HG03439 (cell line): ENCODE data around the gene MBD3L2B.

Experiments
- ATAC-seq: cut with Tn5 transposase; IDR thresholded peaks from one replicate; pipeline ENCODE4 v1.9.1; 2021; ENCODE audit warnings: mild to moderate bottlenecking, moderate library complexity; ENCODE audit not compliant: unreplicated experiment

MBD3L2B gene

DNA sequence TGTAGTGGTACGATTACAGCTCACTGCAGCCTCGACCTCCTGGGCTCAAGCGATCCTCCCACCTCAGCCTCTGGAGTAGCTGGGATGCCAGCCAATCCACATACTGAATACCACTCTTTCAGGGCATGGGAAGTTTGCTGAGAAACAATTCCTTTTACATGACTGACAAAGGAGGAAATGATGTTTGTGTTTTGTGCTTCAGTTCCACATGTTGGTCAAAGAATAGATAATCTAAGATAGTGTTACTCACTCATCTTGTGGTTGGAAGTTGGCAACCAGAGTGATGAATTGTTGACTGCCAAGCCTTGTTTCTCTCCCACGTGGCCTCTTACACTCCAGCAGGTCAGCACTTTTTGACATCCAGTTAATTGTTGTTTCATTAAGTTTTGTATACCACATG, 7.6 kb downstream of the MBD3L2B start:
- no peak for ATAC-seq

DNA sequence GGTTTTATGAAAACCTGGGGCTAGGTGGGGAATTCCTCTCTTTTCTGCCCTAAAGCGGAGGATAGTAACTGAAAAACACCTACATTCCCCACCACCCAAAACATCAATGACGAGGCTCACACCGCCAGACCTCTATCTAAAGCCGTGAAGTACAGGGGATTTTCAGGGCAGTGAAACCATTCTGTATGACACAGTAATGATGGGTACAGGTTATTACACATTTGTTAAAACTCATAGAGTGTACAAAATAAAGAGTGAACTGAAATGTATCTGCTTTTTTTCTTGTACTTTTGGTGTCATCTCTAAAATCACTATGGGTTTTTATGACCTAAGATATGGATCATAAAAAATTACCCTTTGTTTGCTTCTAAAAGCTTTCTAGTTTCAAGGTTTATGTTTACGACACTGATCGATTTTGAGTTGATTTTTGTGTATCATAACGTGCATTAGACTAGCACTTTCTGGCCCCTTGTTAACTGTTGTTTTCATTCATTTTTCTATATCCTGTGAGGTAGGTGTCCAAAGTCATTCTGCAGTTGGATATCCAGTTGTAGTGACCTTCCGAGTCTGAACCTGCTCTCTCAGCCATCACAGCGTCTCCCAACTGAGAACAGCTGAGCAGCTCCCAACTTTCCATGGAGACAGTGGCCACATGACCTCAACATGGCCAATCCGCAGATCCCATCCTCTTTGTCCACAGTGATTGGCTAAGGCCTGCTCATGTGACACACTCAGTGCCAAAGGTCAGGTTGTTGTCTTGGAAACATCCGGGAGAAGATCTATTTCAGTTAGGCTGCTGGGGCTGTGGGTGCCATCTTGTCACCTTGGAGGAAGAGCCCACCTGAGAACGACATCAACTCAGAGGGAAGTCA, 10.3 kb downstream of the MBD3L2B start:
- no peak for ATAC-seq

DNA sequence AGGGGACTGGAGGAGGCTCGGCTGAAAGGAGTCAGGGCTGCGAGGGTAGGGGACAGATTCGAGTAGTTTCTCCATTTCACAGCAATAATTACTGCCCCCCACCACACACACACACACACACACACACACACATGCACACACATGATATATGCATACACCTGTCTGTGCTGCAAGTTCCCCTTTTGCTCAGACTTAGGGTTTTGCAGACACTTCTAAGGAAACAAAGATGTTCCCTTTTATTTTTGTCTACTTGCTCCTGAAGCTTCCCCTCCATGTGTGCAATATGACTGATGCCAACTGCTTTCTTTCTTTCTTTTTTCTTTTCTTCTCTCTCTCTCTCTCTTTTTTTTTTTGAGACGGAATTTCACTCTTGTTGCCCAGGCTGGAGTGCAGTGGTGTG, 13.4 kb downstream of the MBD3L2B start:
- ATAC-seq: no peak

DNA sequence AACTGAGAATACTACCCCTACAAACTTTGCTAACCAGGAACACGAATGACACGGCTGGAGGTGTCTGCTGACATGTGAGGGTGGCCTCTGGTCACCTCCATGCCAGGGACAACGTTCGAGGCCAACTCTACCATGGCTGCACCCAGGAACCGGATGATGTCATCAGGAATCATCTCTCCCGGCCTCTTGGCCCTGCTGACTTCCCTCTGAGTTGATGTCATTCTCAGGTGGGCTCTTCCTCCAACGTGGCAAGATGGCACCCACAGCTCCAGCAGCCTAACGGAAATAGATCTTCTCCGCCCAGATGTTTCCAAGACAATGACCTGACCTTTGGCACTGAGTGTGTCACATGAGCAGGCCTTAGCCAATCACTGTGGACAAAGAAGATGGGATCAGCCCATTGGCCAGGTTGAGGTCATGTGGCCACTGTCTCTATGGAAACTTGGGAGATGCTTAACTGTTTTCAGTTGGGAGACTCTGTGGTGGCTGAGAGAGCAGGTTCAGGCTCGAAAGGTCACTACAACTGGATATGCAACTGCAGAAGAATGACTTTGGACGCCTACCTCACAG, 15.0 kb downstream of the MBD3L2B start:
- no peak for ATAC-seq

DNA sequence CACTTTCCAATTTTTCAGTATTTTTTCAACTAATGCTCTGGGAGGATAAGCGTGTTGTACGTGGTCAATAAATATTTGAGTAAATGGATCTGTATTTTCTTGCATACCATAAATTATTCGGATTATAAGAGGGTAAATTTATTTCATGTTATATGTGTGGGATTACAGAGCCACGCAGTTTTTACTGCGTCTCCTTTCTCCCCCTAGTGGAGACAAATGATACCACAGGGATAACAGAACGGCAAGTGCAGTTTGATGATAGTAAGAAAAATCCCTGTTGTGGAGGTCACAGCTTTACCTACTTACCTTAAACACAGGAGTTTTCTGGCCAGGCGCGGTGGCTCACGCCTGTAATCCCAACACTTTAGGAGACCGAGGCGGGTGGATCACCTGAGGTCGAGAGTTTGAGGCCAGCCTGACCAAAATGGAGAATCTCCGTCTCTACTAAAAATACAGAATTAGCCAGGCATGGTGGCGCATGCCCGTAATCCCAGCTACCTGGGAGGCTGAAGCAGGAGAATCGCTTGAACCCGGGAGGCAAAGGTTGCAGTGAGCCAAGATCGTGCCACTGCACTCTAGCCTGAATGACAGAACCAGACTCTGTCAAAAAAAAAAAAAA, 16.8 kb downstream of the MBD3L2B start:
- ATAC-seq: no peak

DNA sequence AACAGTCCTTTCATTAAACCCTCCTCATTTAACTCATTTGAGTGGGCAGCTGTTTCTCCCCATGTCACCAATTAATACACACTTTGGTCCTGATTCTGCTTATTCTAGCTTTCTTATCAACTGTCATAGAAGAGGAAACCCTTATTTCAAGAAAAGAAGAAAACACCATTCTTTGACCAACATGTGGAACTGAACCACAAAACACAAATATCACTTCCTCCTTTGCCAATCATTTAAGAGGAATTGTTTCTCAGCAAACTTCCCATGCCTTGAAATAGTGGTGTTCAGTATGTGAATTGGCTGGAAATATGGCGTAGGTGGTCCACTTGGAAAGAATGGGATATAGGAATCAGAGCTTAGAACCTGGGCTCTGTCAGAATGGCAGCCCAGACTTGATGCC, 20.4 kb downstream of the MBD3L2B start:
- no peak for ATAC-seq

DNA sequence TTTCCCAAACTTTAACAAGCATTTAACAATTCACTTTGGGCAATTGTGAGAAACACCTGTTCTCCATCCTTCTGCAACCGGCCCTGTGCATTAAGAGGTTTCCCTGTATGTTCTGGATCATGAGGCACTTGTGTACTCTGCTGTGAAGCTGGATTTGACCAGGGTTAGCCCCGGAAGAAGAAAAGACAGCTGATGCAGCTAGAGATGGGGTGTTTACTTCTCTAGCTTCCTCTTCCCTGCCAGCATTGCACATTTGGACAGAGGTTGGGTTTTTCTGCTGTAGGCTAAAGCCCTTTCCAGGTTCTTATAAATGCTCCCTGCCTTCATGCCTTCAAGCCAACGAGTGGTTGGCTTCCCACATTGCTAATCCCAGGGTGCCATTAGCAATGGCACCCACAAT, 20.9 kb downstream of the MBD3L2B start:
- no peak for ATAC-seq

DNA sequence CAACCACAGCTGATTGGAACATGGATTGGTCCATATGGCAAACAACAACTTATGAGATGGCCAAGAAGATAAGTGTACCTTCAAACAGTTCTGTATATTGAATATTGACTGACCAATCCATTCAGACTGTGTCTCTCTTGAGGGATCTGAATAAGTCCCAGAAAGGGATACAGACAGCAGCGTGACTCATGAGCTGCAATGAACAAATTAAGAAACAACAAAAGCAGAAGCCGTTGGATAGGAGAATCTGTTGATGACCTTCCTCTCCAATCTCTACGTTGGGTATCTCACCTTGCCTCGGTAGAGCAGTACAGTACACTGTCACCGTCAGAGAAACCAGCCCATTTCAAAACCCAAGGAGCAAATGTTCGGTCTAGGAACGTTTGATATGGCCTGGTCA, 21.3 kb downstream of the MBD3L2B start:
- no peak for ATAC-seq

DNA sequence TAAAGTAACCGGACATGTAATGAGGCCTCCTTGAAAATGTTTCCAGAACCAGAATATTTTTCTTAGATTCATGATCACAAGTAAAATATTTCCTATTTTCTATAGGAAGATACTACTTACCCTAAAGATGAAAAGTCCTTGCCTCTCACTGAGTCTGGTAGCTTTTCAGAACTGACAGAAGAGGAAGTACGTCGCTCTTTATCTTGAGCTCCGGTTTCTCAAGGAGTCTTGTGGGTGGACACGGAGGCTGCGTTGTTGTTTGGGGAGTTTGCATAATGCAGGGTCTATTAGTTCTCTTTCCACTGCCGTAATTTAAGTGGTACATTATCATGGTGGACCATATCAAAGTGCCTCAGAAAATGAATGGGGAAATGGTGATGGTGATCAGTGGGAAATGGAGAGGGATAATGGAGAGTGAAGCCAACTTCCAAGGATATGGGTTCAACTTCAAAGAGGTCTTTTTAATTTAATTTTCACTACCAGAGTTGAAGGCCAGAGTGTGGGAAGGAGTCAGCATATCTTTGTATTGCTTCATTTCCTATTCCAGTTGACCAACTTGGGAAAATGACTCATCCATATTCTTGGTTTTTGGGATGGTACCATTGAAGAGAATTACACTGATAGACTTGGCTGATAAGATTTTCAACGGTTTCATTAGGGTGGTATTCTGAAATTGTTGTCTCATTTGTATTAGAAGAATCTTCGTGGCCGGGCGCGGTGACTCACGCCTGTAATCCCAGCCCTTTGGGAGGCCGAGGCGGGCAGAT, 23.4 kb downstream of the MBD3L2B start:
- ATAC-seq: no peak

DNA sequence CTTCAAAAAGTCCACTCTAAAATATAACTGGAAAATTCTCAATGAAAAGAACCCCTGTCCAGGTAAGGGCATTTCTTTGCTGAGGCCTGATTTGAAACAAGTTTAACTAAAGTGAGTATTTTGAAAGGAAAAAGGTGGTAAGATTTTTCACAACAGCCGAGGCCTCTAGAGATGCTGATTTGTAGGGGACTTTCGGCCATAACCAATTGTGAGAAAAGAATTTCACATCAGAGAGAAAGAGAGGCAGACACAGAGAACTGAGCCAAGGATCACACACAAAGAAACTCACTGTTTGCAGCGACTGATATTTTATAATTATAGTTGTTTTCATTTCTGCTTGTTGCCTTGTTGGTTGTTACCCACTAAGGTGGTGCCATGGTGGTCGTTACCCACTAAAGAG, 24.4 kb downstream of the MBD3L2B start:
- ATAC-seq: no peak

DNA sequence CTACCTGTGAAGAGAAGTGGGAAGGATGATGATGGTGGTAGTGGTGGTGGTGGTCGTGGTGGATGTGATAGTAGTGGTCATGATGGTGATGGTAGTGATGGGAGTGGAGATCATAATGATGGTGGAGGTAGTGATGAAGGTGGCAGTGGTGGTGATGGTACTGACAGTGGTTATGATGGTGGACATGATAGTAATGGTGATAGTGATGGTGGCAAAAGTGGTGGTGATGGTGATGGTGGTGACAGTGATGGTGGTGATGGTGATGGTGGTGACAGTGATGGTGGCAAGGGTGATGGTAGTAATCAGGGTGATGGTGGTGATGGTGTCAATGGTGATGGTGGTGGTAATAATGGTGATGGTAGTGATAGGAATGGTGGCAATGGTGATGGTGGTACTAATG, 26.2 kb downstream of the MBD3L2B start:
- no peak for ATAC-seq

DNA sequence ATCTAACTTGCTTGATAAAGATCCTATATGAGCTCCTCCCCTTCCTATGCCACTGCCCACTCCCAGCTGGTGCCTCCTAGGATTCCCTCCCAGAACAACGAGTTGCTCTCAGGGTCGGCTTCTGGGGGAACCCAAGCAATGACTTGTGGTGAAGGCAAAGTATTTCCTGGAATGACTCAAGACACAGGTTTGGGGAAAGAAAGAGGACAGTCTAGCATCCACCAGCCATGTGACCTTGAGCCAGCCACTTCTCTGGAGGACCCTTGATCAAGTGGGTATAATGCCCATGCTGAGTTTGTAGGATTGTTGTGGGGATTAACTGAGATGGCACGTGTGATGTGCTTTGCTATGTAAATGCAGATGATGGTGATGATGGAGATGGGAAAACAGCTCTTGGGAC, 33.0 kb downstream of the MBD3L2B start:
- no peak for ATAC-seq

DNA sequence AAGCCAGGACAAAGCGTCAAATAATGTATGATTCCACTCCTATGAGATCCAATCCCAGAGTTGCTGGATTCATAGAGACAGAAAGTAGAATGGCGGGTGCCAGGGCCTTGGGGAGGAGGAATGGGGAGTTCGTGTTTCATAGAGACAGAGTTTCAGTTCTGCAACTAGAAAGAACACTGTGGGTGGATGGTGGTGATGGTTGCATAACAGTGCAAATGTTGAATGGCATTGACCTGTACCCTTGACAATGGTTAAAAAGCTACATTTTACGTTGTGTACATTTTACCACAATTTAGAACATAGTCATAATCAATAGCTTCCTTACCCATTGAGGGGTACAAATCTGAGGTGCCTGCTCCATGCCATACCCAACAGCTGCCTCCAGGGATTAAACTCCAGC, 33.4 kb downstream of the MBD3L2B start:
- no peak for ATAC-seq

DNA sequence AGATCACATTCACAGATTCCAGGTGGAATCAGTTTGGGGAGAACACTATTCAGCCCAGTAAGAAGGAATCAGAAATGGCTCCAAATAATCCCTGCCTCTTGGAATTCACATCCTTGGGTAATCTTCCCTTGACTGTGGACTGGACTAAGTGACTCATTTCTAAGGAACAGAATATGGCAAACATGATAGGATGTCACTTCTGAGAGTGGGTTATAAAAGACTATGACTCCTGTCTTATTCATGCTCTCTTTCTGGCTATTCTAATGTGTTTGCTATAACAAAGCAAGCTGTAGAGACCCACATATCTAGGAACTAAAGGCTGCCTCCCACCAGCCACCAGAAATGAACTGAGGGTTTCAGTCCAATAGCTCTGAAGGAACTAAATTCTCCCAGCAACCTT, 37.8 kb downstream of the MBD3L2B start:
- no peak for ATAC-seq

DNA sequence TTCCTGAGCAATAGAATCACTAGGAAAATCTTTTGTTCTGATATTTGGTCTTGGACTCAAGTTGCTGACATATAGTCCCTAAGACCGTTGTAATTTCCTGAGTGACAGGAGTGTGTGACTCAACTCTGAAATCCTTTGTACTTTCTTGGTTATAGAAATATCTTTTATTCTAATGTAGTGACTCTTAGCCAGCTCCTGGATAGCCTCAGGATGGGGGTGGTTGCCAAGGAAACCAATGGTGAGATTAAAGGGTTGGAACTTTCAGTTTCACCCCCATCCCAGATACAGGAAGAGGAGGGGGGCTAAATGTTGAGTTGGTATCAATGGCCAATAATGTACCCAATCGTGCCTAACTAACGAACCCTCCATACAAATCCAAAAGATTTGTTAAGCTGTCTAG, 41.8 kb downstream of the MBD3L2B start:
- ATAC-seq: no peak

DNA sequence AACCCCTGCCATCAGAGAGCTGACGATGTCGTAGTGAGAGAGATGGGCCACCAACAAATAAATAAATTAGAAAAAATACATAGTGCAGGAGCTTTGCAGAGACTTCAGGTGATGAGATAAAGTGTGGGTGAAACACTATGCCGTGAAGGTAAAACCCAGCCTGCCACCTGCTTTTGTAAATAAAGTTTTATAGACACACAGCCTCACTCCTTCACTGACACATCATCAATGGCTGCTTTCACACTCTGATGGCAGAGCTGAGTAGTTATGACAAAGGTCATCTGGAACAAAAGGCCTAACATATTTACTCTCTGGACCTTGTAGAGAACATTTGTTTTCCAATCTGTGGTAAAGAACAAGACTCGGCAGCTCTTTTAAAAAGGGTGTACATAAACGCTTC, 45.0 kb downstream of the MBD3L2B start:
- ATAC-seq: no peak

DNA sequence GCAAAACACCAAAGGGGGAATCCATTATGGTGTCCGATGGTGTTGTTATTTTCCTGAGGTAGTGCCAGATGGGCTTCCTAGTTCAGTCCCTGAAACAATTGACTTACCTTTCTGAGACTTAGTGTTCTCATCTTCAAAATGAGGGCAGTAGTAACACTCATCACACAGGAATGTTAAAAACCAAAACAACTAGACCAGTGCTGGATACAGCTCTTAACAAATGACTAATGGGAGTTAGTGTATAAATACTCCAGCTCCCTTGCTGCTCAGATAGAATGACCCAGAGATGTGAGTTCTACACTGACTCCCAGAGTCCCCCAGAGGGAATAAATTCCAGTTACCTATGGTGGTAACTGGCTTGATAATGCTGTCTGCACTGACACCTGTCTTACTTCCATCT, 49.9 kb downstream of the MBD3L2B start:
- ATAC-seq: no peak

DNA sequence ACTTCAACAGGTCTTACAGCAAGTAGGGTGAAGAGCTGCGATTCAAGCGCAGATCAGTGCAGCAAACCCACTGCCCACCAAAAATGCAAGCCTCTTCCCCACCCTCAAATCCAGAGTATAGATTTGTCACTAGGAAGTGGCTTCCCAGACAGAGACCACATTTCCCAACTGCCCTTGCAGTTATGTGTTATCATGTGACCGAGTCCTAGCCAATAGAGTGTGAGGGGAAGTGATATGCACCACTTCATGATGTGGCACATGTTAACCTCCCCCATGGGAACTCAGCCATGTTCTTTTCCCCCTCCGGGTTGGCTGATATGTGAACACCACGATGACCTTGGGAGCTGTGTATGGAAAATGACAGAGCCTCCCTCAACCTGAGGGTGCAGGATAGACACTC, 50.8 kb downstream of the MBD3L2B start:
- no peak for ATAC-seq

DNA sequence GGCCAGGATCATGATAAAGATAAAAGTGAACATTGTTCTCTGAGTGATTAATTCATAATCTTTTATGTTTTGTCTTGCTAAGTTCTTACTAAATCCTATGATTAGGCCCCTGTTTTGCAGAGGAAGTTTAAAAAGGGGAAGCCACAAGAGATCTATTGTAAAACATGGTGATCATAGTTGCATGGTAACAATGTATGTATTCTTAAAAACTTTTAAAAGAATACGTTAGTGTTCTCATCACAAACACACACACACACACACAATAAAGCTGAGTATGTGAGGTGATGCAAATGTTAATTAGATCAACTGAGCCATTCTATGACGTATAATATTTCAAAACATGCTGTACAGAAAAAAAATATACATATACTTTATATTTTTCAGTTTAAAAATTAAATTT, 51.2 kb downstream of the MBD3L2B start:
- no peak for ATAC-seq

DNA sequence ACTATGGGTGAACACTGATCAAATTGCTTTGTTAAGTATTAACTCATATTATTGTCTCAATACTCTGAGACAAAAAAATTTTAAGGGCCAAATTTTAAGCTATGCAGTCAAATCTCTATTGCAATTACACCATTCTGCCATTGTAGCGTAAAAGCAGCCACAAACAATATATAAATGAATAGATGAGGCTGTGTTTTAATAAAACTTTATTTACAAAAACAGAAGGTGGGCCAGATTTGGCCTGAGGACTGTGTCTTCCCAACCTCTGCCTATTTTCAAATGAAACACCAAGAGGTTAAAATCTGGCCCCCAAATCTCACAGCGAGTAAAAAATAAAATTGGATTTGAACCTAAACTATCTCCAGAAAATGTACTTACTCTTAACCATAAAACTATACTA, 51.7 kb downstream of the MBD3L2B start:
- no peak for ATAC-seq
